HepG2 (cell line): ENCODE measurements around the gene CAPN11. TPM values are rescaled to one million over a fixed set of nuclear protein-coding genes. Genes with fewer than 3 reads are reported as not detected.

Experiments used
- ATAC-seq: fragments of 200-7000 bp; cut with Tn5 transposase; 3 replicates; pipeline ENCODE4 v1.9.1; 2020; ENCODE audit warnings: mild to moderate bottlenecking, moderate library complexity
- BruUV-seq: library from RNA; stranded (reverse); fragments of 400-500 nt; replicated peaks from 2 replicates; lab custom pipeline; 2021; lab: Mats Ljungman, UMichigan
- CTCF ChIA-PET: fragments of 300-600 bp; formaldehyde crosslinking; extraction: SDS; loops from one replicate; lab custom pipeline; 2021; ENCODE audit warnings: low total read pairs, inconsistent platforms, low intra/inter-chr PET ratio; lab: Yijun Ruan, JAX
- POLR2A ChIA-PET: fragments of 350-600 bp; sonication (Branson Sonifier 250); formaldehyde crosslinking; loops from one replicate; lab custom pipeline; 2020; ENCODE audit warnings: antibody characterized with exemption, inconsistent platforms; lab: Yijun Ruan, JAX
- DNase-seq: peaks from one replicate; pipeline ENCODE4 v3.0.0-alpha.2; 2015; ENCODE audit warnings: low spot score
- FAIRE-seq: peaks from 3 replicates; lab custom pipeline; 2011; peaks lifted over from hg19 to GRCh38; lab: Jason Lieb, UNC
- H2AFZ ChIP-seq: one replicate; pipeline ENCODE4 v1.6.1; 2011; ENCODE audit warnings: low read length, inconsistent platforms
- H3K27ac ChIP-seq: fragments of 300-600 bp; 3 replicates; pipeline ENCODE4 v1.8.0; 2011; ENCODE audit warnings: mixed run types, mild to moderate bottlenecking, mixed read lengths, low read length, inconsistent platforms; ENCODE audit not compliant: insufficient read depth; ENCODE audit errors: extremely low read length
- H3K27me3 ChIP-seq, 2 experiments: fragments of 200-600 bp in 1 of 2; 2 replicates in 1 of 2; 3 replicates in 1 of 2; pipeline versions ENCODE4 v1.6.0 to v1.8.0; 2011; ENCODE audit warnings: low read length in 2 of 2, mild to moderate bottlenecking in 2 of 2, moderate library complexity in 2 of 2, inconsistent platforms in 1 of 2; ENCODE audit not compliant: insufficient read depth in 2 of 2, control insufficient read depth in 1 of 2
- H3K36me3 ChIP-seq, 2 experiments: fragments of 200-600 bp in 1 of 2; replicated peaks in 1 of 2; 2 replicates in 1 of 2; 3 replicates in 1 of 2; pipeline versions ENCODE4 v1.5.1 to v1.8.0; 2011; ENCODE audit warnings: low read length in 2 of 2, inconsistent platforms in 1 of 2; ENCODE audit not compliant: insufficient read depth in 2 of 2, control insufficient read depth in 1 of 2
- H3K4me1 ChIP-seq: 2 replicates; pipeline ENCODE4 v1.5.1; 2012; ENCODE audit warnings: low read length, inconsistent platforms; ENCODE audit not compliant: insufficient read depth
- H3K4me2 ChIP-seq: 2 replicates; pipeline ENCODE4 v1.6.0; 2011; ENCODE audit warnings: low read depth, low read length, inconsistent platforms
- H3K4me3 ChIP-seq, 3 experiments: fragments of 200-600 bp in 1 of 3; sonication (generic), shearing (Covaris generic) in 1 of 3; replicated peaks in 1 of 3; 2 replicates each; pipeline ENCODE4 v1.5.1; 2011 to 2016; ENCODE audit warnings: low read length in 3 of 3, inconsistent platforms in 2 of 3, low read depth in 2 of 3, mild to moderate bottlenecking in 2 of 3, control low read depth in 1 of 3, mixed read lengths in 1 of 3; ENCODE audit not compliant: insufficient read depth in 1 of 3
- H3K79me2 ChIP-seq: one replicate; pipeline ENCODE4 v1.6.1; 2011; ENCODE audit warnings: low read length, inconsistent platforms; ENCODE audit not compliant: insufficient read depth
- H3K9ac ChIP-seq: 2 replicates; pipeline ENCODE4 v1.6.0; 2011; ENCODE audit warnings: mild to moderate bottlenecking, low read depth, low read length, inconsistent platforms; ENCODE audit not compliant: insufficient read depth
- H3K9me3 ChIP-seq: 2 replicates; pipeline ENCODE4 v1.5.1; 2012; ENCODE audit warnings: mild to moderate bottlenecking, low read length
- H4K20me1 ChIP-seq: 2 replicates; pipeline ENCODE4 v1.6.0; 2011; ENCODE audit warnings: inconsistent platforms, mild to moderate bottlenecking, low read length, moderate library complexity; ENCODE audit not compliant: insufficient read depth
- BORCS8-MEF2B ChIP-seq: sonication (generic); formaldehyde crosslinking; IDR thresholded peaks from 2 replicates; pipeline ENCODE4 v1.8.0; 2022; ENCODE audit warnings: mild to moderate bottlenecking, missing genetic modification reagents
- HNRNPL ChIP-seq: fragments of 200-400 bp; formaldehyde crosslinking; IDR thresholded peaks from 2 replicates; pipeline ENCODE4 v1.6.1; 2017; ENCODE audit warnings: mild to moderate bottlenecking, low read depth, low read length
- PLSCR1 ChIP-seq: sonication (generic); formaldehyde crosslinking; IDR thresholded peaks from 2 replicates; pipeline ENCODE4 v1.5.0; 2020; ENCODE audit warnings: missing genetic modification reagents, mild to moderate bottlenecking, borderline replicate concordance
- RFXANK ChIP-seq: IDR thresholded peaks from 2 replicates; pipeline ENCODE4 v1.6.1; 2016
- SRSF4 ChIP-seq: fragments of 200-400 bp; formaldehyde crosslinking; IDR thresholded peaks from one replicate; pipeline ENCODE4 v1.6.1; 2018; ENCODE audit warnings: mild to moderate bottlenecking, low read depth, low read length, moderate library complexity; ENCODE audit not compliant: poor library complexity, severe bottlenecking
- STAG1 ChIP-seq: sonication (generic); formaldehyde crosslinking; IDR thresholded peaks from 2 replicates; pipeline ENCODE4 v1.4.0; 2020; ENCODE audit warnings: missing genetic modification reagents
- ZBTB8A ChIP-seq: sonication (generic); formaldehyde crosslinking; IDR thresholded peaks from 2 replicates; pipeline ENCODE4 v1.4.0; 2020; ENCODE audit warnings: mild to moderate bottlenecking, low read depth, missing genetic modification reagents, borderline replicate concordance
- ZHX1 ChIP-seq: sonication (generic); formaldehyde crosslinking; IDR thresholded peaks from 2 replicates; pipeline ENCODE4 v1.8.1; 2022; ENCODE audit warnings: low read depth, mild to moderate bottlenecking, missing genetic modification reagents
- ZNF674 ChIP-seq: sonication (generic); formaldehyde crosslinking; IDR thresholded peaks from 2 replicates; pipeline ENCODE4 v1.5.0; 2020; ENCODE audit warnings: low read depth, mild to moderate bottlenecking, missing genetic modification reagents
- ZNF772 ChIP-seq: sonication (generic); formaldehyde crosslinking; IDR thresholded peaks from 2 replicates; pipeline ENCODE4 v1.5.0; 2020; ENCODE audit warnings: mild to moderate bottlenecking, missing genetic modification reagents
- WGBS: methylation state at CpG from one replicate; pipeline ENCODE4 v1.1.6; 2017; ENCODE audit warnings: low lambda C conversion rate; 5-methylcytosine and 5-hydroxymethylcytosine counted together
- in situ Hi-C: cut with HindIII; loops from 2 replicates; pipeline ENCODE4 v1.10.0; 2017; ENCODE audit warnings: low pct_unique_long_range_greater_than_20kb; ENCODE audit not compliant: extremely low pct_ligation_motif_present
- intact Hi-C: fragments of 100-400 bp; cut with micrococcal nuclease; formaldehyde crosslinking; loops from one replicate; pipeline ENCODE4 v1.10.0; 2022; ENCODE audit not compliant: unreplicated experiment
- polyA plus RNA-seq, 8 experiments: library from polyadenylated mRNA; depleted of rRNA in 3 of 8; stranded (reverse) in 7 of 8; unstranded in 1 of 8; fragments of >200 nt; fragmentation: Illumina TruSeq in 4 of 8; extraction: Trizol in 4 of 8; gene quantifications; 2 replicates each; pipeline versions ENCODE4 v1.2.1 to v1.2.3, GENCODE V29; 2011 to 2016; ENCODE audit warnings: low read depth in 4 of 8, missing spikeins in 1 of 8, mixed read lengths in 1 of 8; ENCODE audit not compliant: insufficient read depth in 1 of 8
- total RNA-seq, 5 experiments: library from RNA; depleted of rRNA; stranded (reverse); fragments of >200 nt; fragmentation: Illumina TruSeq; extraction: Trizol; gene quantifications; 2 replicates each; pipeline ENCODE4 v1.2.3, GENCODE V29; 2016; ENCODE audit warnings: low read depth in 1 of 5
- TF ChIP-seq, protein P1 (sequence below): sonication (generic); formaldehyde crosslinking; IDR thresholded peaks from 2 replicates; pipeline ENCODE4 v1.4.0; 2020; ENCODE audit warnings: mild to moderate bottlenecking, missing genetic modification reagents
- TF ChIP-seq, protein P2 (sequence below): sonication (generic); formaldehyde crosslinking; IDR thresholded peaks from 2 replicates; pipeline ENCODE4 v1.8.0; 2022; ENCODE audit warnings: mild to moderate bottlenecking, missing genetic modification reagents, moderate library complexity

The CAPN11 gene
- total and polyA plus RNA-seq, 2 of the 13 experiments (the other 11 are each of a cell fraction or from before 2014, with no cell fraction given), result 0.07 to 0.11 TPM

- in situ Hi-C loops (no loop called here), intact Hi-C loops (loop anchor here (5.0 kb wide), 1 partner anchor 36 kb away; no protein-coding TSS in a partner anchor)
- no peaks in the 10 kb centered on the region for H3K9me3 ChIP-seq
- no TSS peak for BruUV-seq
- CTCF ChIA-PET, result interaction anchor here (0.7 to 1.2 kb wide), 2 partner anchors 33 to 36 kb away, joined by 3 to 4 read pairs; no protein-coding TSS in a partner anchor
- H3K4me1 ChIP-seq, result peaks cover 57% of the 10 kb centered on the region
- no peak overlapping the region for H2AFZ ChIP-seq
- 0 out of 2 replicates have a peak overlapping the region, but pooled peaks have one; percentile 16 for H3K9ac ChIP-seq
- H3K27ac ChIP-seq, result peak overlapping the region; percentile 4
- H4K20me1 ChIP-seq, result peaks cover 7% of the 10 kb centered on the region
- WGBS, result 60% methylated on average over 9 of the region's 9 CpGs
- FAIRE-seq (peak; percentile 82), DNase-seq (peak; percentile 68), ATAC-seq (peak; percentile 92)
- POLR2A ChIA-PET, result interaction anchor here (0.6 to 3.7 kb wide), 9 partner anchors 12 to 113 kb away, joined by 3 to 16 read pairs (median 5); partner anchors contain the start of genes HSP90AB1 and SLC29A1
- peaks cover 34% of the 10 kb centered on the region for H3K79me2 ChIP-seq
- H3K4me2 ChIP-seq, result peak overlapping the region; percentile 19; the same call in 1 of the 2 replicates
- peaks cover 7 to 30% of the 10 kb centered on the region in 2 experiments for H3K36me3 ChIP-seq
- no peak overlapping the region for H3K4me3 ChIP-seq
- no peaks in the 10 kb centered on the region for H3K27me3 ChIP-seq
- no peak for TF ChIP-seq ZBTB8A (CRISPR knock-in tag)
- no peak for TF ChIP-seq RFXANK (CRISPR knock-in tag)
- TF ChIP-seq, protein P1, sequence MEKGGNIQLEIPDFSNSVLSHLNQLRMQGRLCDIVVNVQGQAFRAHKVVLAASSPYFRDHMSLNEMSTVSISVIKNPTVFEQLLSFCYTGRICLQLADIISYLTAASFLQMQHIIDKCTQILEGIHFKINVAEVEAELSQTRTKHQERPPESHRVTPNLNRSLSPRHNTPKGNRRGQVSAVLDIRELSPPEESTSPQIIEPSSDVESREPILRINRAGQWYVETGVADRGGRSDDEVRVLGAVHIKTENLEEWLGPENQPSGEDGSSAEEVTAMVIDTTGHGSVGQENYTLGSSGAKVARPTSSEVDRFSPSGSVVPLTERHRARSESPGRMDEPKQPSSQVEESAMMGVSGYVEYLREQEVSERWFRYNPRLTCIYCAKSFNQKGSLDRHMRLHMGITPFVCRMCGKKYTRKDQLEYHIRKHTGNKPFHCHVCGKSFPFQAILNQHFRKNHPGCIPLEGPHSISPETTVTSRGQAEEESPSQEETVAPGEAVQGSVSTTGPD, result no peak
- TF ChIP-seq HNRNPL, result peak; percentile 82; the same call in 1 of the 2 replicates
- TF ChIP-seq BORCS8-MEF2B (CRISPR knock-in tag), result peak; percentile 23; the same call in 1 of the 2 replicates
- TF ChIP-seq ZNF772 (CRISPR knock-in tag), result 0 out of 2 replicates have a peak, but pooled peaks have one; percentile 40
- no peak for TF ChIP-seq PLSCR1
- TF ChIP-seq, protein P2, sequence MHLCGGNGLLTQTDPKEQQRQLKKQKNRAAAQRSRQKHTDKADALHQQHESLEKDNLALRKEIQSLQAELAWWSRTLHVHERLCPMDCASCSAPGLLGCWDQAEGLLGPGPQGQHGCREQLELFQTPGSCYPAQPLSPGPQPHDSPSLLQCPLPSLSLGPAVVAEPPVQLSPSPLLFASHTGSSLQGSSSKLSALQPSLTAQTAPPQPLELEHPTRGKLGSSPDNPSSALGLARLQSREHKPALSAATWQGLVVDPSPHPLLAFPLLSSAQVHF, result no peak
- no peak for TF ChIP-seq SRSF4
- no peak for TF ChIP-seq ZHX1 (CRISPR knock-in tag)
- TF ChIP-seq STAG1 (CRISPR knock-in tag), result no peak
- TF ChIP-seq ZNF674 (CRISPR knock-in tag), result no peak
These were observed 25.4 kb upstream of the CAPN11 start for GRCh38 chr6:44133003-44133931.
